ENCODE results near the gene PDCL2.

PDCL2 gene

GRCh38 chr4:55510685-55511084 lies 81.4 kb downstream of the PDCL2 start:
- no peak for TF ChIP-seq CTCF (IDR thresholded peaks at IDR 0.05; ENCODE audit: insufficient read depth, low read depth, low read length, missing control alignments)
- no peak for DNase-seq (ENCODE audit: low read depth)
- no peak overlapping the region for H3K4me3 ChIP-seq (ENCODE audit: low read length)

- no peak for DNase-seq (ENCODE audit: low read depth)
- H3K4me3 ChIP-seq (ENCODE audit: low read length), result no peak overlapping the region
- no peak for TF ChIP-seq CTCF (IDR thresholded peaks at IDR 0.05; ENCODE audit: insufficient read depth, low read depth, low read length, missing control alignments)
These were observed 82.8 kb downstream of the PDCL2 start for GRCh38 chr4:55509266-55509665.

GRCh38 chr4:55507612-55508011 lies 84.4 kb downstream of the PDCL2 start:
- no peak overlapping the region for H3K4me3 ChIP-seq (ENCODE audit: low read length)
- DNase-seq (ENCODE audit: low read depth), result no peak
- no peak for TF ChIP-seq CTCF (IDR thresholded peaks at IDR 0.05; ENCODE audit: insufficient read depth, low read depth, low read length, missing control alignments)
